Measurements from ENCODE around the gene DOK5. TPM values are rescaled to one million over a fixed set of nuclear protein-coding genes. Genes with fewer than 3 reads are reported as not detected.

The DOK5 gene
- total and polyA plus RNA-seq, 2 of the 8 experiments (the other 6 are each of a cell fraction or from before 2014, with no cell fraction given): 8.9 to 15.0 TPM

DNA sequence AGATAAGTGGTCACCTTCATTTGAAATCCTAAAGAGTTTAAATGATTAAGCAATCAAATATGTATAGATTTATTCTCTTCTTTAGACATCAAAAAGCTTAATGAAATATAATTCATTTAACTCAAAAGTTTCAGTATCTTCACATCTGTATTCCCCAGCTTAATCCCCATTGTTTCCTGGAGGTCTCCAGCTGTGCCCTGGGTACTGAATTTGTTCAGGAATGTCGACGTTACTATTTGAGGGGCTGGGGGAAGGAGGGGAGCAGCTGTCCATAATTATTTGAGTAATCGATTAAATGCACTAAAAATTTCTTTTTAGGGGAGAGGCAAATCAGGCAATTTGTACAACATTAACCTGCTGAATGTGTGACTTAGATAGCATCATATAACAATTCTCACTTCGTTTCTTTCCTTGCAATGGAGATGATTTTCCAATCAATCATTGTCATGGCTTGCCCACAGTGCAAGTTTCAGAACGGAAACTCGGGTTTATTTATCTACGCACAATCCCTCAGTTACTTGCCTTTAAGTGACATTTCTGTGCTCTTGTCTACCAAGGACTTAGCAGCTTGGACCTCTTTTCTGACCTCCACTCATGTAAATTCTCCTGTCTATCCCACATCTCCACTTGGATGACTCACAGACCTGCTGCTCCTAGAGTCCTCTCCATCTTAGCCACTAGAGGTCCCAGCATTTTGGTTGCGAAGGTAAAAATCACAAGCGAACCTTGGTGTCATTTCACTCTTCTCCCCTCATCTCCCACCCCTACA, 3.9 kb downstream of the DOK5 start (continued):
- TF ChIP-seq ATF2 (IDR thresholded peaks at IDR 0.05; ENCODE audit: low read length) (no peak), GABPA (IDR thresholded peaks at IDR 0.05; ENCODE audit: borderline replicate concordance, insufficient read depth, low read length) (no peak), GTF2F1 (IDR thresholded peaks at IDR 0.05; ENCODE audit: borderline replicate concordance, low read depth, low read length) (no peak), NRF1 (IDR thresholded peaks at IDR 0.05; ENCODE audit: low read depth, low read length) (no peak), CHD1 (IDR thresholded peaks at IDR 0.05; ENCODE audit: low read depth, low read length) (no peak), CBX8 (IDR thresholded peaks at IDR 0.05; ENCODE audit: borderline replicate concordance, low read depth, low read length) (no peak), POU5F1 (IDR thresholded peaks at IDR 0.05; ENCODE audit: low read depth, low read length) (no peak), CTBP2 (IDR thresholded peaks at IDR 0.05; ENCODE audit: borderline replicate concordance, insufficient read depth, insufficient read length, low read length) (no peak), TAF7 (optimal IDR thresholded peaks at IDR 0.05; ENCODE audit: borderline replicate concordance, low read depth, low read length) (no peak), FOSL1 (IDR thresholded peaks at IDR 0.05; ENCODE audit: insufficient read depth, low read depth, low read length) (no peak), EGR1 (IDR thresholded peaks at IDR 0.05; ENCODE audit: borderline replicate concordance, low read depth, low read length) (no peak), RNF2 (IDR thresholded peaks at IDR 0.05; ENCODE audit: borderline replicate concordance, low read depth, low read length, missing control alignments, poor library complexity, severe bottlenecking) (no peak), POLR2AphosphoS5 (IDR thresholded peaks at IDR 0.05; ENCODE audit: low read depth, low read length) (no peak), SIRT6 (IDR thresholded peaks at IDR 0.05; ENCODE audit: low read length) (no peak), BACH1 (IDR thresholded peaks at IDR 0.05; ENCODE audit: low read length) (no peak), TAF1 (IDR thresholded peaks at IDR 0.05; ENCODE audit: low read depth, low read length) (no peak), TEAD4 (IDR thresholded peaks at IDR 0.05; ENCODE audit: low read depth, low read length) (peak; percentile 46; the same call in 1 of the 2 replicates), YY1 (IDR thresholded peaks at IDR 0.05; ENCODE audit: low read depth, low read length) (no peak)
- TF ChIP-seq, protein P1, sequence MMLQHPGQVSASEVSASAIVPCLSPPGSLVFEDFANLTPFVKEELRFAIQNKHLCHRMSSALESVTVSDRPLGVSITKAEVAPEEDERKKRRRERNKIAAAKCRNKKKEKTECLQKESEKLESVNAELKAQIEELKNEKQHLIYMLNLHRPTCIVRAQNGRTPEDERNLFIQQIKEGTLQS (IDR thresholded peaks at IDR 0.05; ENCODE audit: insufficient read depth, low read depth, low read length): 0 out of 2 replicates have a peak, but pooled peaks have one; percentile 36
